WTC11 (cell line): ENCODE data around the gene GID8. TPM values are rescaled to one million over a fixed set of nuclear protein-coding genes. Genes with fewer than 3 reads are reported as not detected.

Experiments used
- ATAC-seq: fragments of 200-7000 bp; cut with Tn5 transposase; 2 replicates; pipeline ENCODE4 v1.10.0; 2021; ENCODE audit warnings: mild to moderate bottlenecking, moderate library complexity
- CTCF ChIA-PET: fragments of 300-600 bp; sonication (Branson Sonifier 250); formaldehyde crosslinking; loops from one replicate; lab custom pipeline; 2021; ENCODE audit warnings: antibody characterized with exemption; lab: Charles Lee
- POLR2A ChIA-PET: fragments of 350-600 bp; sonication (Branson Sonifier 250); formaldehyde crosslinking; loops from one replicate; lab custom pipeline; 2021; ENCODE audit warnings: antibody characterized with exemption; lab: Charles Lee
- DNase-seq: peaks from one replicate; pipeline ENCODE4 v3.0.0; 2021; ENCODE audit warnings: low spot score
- H3K27ac Mint-ChIP-seq: 2 replicates; pipeline ENCODE4 v1.8.0; 2021; ENCODE audit warnings: mixed read lengths
- H3K27me3 Mint-ChIP-seq: 2 replicates; pipeline ENCODE4 v1.8.0; 2021; ENCODE audit warnings: low read depth, mild to moderate bottlenecking, moderate library complexity, mixed read lengths
- H3K36me3 Mint-ChIP-seq: 2 replicates; pipeline ENCODE4 v1.8.0; 2021; ENCODE audit warnings: mixed read lengths
- H3K4me1 Mint-ChIP-seq: 2 replicates; pipeline ENCODE4 v1.8.0; 2022; ENCODE audit warnings: mixed read lengths
- H3K4me3 Mint-ChIP-seq: 2 replicates; pipeline ENCODE4 v1.8.0; 2021; ENCODE audit warnings: mild to moderate bottlenecking, moderate library complexity, mixed read lengths
- H3K9me3 Mint-ChIP-seq: 2 replicates; pipeline ENCODE4 v1.8.0; 2021; ENCODE audit warnings: mixed read lengths
- ATF3 ChIP-seq: sonication (generic); formaldehyde crosslinking; conservative IDR thresholded peaks from 2 replicates; pipeline ENCODE4 v1.8.1; 2022; ENCODE audit warnings: mild to moderate bottlenecking, missing genetic modification reagents
- EMX1 ChIP-seq: fragments of 250-450 bp; sonication (Bioruptor Pico); IDR thresholded peaks from 2 replicates; pipeline ENCODE4 v1.8.0; 2021; ENCODE audit warnings: mild to moderate bottlenecking
- ESRRA ChIP-seq: sonication (generic); formaldehyde crosslinking; IDR thresholded peaks from 2 replicates; pipeline ENCODE4 v1.8.1; 2022; ENCODE audit warnings: mild to moderate bottlenecking, missing genetic modification reagents, borderline replicate concordance
- FOXK1 ChIP-seq: sonication (generic); formaldehyde crosslinking; IDR thresholded peaks from 2 replicates; pipeline ENCODE4 v1.8.0; 2022; ENCODE audit warnings: mild to moderate bottlenecking, moderate library complexity, missing genetic modification reagents
- FOXP1 ChIP-seq: sonication (generic); formaldehyde crosslinking; IDR thresholded peaks from 2 replicates; pipeline ENCODE4 v1.8.0; 2022; ENCODE audit warnings: missing genetic modification reagents, mild to moderate bottlenecking, moderate library complexity, borderline replicate concordance
- HMGA2 ChIP-seq: fragments of 250-450 bp; sonication (Bioruptor Pico); IDR thresholded peaks from 2 replicates; pipeline ENCODE4 v1.4.0; 2021; ENCODE audit warnings: mild to moderate bottlenecking, moderate library complexity
- JAZF1 ChIP-seq: fragments of 250-450 bp; sonication (Bioruptor Pico); IDR thresholded peaks from 2 replicates; pipeline ENCODE4 v1.9.0; 2021; ENCODE audit warnings: moderate library complexity, mild to moderate bottlenecking, inconsistent platforms
- KAT7 ChIP-seq: sonication (generic); formaldehyde crosslinking; IDR thresholded peaks from 2 replicates; pipeline ENCODE4 v1.8.1; 2023; ENCODE audit warnings: missing genetic modification reagents, mild to moderate bottlenecking, borderline replicate concordance
- RORB ChIP-seq: fragments of 250-450 bp; sonication (Bioruptor Pico); IDR thresholded peaks from 2 replicates; pipeline ENCODE4 v1.9.0; 2021; ENCODE audit warnings: mild to moderate bottlenecking
- USF1 ChIP-seq: sonication (generic); formaldehyde crosslinking; IDR thresholded peaks from 2 replicates; pipeline ENCODE4 v1.8.0; 2022; ENCODE audit warnings: mild to moderate bottlenecking, missing genetic modification reagents
- ZNF396 ChIP-seq: fragments of 250-450 bp; sonication (Bioruptor Pico); IDR thresholded peaks from 2 replicates; pipeline ENCODE4 v1.8.0; 2021; ENCODE audit warnings: mild to moderate bottlenecking, moderate library complexity, borderline replicate concordance
- total RNA-seq: library from RNA; stranded (reverse); gene quantifications from 3 replicates; pipeline ENCODE4 v1.2.3, GENCODE V29; 2021
- TF ChIP-seq, protein P1 (sequence below): sonication (generic); formaldehyde crosslinking; IDR thresholded peaks from 2 replicates; pipeline ENCODE4 v1.8.1; 2022; ENCODE audit warnings: low read depth, mild to moderate bottlenecking, moderate library complexity, missing genetic modification reagents, borderline replicate concordance
- TF ChIP-seq, protein P2 (sequence below): sonication (generic); formaldehyde crosslinking; IDR thresholded peaks from 2 replicates; pipeline ENCODE4 v1.8.1; 2023; ENCODE audit warnings: mild to moderate bottlenecking, missing genetic modification reagents, borderline replicate concordance
- TF ChIP-seq, protein P3 (sequence below): sonication (generic); formaldehyde crosslinking; IDR thresholded peaks from 2 replicates; pipeline ENCODE4 v1.8.0; 2022; ENCODE audit warnings: mild to moderate bottlenecking, missing genetic modification reagents
- TF ChIP-seq, protein P4 (sequence below): sonication (generic); formaldehyde crosslinking; IDR thresholded peaks from 2 replicates; pipeline ENCODE4 v1.8.0; 2022; ENCODE audit warnings: mild to moderate bottlenecking, missing genetic modification reagents

The GID8 gene
- total RNA-seq, 1 experiment from 2014 or later = 70.2 TPM

DNA sequence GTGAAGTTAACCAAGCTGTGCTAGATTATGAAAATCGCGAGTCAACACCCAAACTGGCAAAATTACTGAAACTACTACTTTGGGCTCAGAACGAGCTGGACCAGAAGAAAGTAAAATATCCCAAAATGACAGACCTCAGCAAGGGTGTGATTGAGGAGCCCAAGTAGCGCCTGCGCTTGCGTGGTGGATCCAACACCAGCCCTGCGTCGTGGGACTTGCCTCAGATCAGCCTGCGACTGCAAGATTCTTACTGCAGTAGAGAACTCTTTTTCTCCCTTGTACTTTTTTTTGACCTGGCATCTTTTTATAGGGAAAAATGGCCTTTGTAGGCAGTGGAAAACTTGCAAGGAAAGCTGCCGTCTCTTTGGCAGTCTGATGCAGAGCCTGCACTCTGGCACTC is 6.8 kb downstream of the GID8 start (continued):
- TF ChIP-seq, protein P1, sequence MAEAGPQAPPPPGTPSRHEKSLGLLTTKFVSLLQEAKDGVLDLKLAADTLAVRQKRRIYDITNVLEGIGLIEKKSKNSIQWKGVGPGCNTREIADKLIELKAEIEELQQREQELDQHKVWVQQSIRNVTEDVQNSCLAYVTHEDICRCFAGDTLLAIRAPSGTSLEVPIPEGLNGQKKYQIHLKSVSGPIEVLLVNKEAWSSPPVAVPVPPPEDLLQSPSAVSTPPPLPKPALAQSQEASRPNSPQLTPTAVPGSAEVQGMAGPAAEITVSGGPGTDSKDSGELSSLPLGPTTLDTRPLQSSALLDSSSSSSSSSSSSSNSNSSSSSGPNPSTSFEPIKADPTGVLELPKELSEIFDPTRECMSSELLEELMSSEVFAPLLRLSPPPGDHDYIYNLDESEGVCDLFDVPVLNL = no peak
- TF ChIP-seq RORB (CRISPR knock-in tag) (no peak), ZNF396 (CRISPR knock-in tag) (no peak), KAT7 (CRISPR knock-in tag) (no peak), ESRRA (no peak), HMGA2 (CRISPR knock-in tag) (no peak), EMX1 (no peak), USF1 (CRISPR knock-in tag) (no peak)
- TF ChIP-seq, protein P2, sequence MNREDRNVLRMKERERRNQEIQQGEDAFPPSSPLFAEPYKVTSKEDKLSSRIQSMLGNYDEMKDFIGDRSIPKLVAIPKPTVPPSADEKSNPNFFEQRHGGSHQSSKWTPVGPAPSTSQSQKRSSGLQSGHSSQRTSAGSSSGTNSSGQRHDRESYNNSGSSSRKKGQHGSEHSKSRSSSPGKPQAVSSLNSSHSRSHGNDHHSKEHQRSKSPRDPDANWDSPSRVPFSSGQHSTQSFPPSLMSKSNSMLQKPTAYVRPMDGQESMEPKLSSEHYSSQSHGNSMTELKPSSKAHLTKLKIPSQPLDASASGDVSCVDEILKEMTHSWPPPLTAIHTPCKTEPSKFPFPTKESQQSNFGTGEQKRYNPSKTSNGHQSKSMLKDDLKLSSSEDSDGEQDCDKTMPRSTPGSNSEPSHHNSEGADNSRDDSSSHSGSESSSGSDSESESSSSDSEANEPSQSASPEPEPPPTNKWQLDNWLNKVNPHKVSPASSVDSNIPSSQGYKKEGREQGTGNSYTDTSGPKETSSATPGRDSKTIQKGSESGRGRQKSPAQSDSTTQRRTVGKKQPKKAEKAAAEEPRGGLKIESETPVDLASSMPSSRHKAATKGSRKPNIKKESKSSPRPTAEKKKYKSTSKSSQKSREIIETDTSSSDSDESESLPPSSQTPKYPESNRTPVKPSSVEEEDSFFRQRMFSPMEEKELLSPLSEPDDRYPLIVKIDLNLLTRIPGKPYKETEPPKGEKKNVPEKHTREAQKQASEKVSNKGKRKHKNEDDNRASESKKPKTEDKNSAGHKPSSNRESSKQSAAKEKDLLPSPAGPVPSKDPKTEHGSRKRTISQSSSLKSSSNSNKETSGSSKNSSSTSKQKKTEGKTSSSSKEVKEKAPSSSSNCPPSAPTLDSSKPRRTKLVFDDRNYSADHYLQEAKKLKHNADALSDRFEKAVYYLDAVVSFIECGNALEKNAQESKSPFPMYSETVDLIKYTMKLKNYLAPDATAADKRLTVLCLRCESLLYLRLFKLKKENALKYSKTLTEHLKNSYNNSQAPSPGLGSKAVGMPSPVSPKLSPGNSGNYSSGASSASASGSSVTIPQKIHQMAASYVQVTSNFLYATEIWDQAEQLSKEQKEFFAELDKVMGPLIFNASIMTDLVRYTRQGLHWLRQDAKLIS (CRISPR knock-in tag) = no peak
- TF ChIP-seq, protein P3, sequence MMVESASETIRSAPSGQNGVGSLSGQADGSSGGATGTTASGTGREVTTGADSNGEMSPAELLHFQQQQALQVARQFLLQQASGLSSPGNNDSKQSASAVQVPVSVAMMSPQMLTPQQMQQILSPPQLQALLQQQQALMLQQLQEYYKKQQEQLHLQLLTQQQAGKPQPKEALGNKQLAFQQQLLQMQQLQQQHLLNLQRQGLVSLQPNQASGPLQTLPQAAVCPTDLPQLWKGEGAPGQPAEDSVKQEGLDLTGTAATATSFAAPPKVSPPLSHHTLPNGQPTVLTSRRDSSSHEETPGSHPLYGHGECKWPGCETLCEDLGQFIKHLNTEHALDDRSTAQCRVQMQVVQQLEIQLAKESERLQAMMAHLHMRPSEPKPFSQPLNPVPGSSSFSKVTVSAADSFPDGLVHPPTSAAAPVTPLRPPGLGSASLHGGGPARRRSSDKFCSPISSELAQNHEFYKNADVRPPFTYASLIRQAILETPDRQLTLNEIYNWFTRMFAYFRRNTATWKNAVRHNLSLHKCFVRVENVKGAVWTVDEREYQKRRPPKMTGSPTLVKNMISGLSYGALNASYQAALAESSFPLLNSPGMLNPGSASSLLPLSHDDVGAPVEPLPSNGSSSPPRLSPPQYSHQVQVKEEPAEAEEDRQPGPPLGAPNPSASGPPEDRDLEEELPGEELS (CRISPR knock-in tag) = no peak

DNA sequence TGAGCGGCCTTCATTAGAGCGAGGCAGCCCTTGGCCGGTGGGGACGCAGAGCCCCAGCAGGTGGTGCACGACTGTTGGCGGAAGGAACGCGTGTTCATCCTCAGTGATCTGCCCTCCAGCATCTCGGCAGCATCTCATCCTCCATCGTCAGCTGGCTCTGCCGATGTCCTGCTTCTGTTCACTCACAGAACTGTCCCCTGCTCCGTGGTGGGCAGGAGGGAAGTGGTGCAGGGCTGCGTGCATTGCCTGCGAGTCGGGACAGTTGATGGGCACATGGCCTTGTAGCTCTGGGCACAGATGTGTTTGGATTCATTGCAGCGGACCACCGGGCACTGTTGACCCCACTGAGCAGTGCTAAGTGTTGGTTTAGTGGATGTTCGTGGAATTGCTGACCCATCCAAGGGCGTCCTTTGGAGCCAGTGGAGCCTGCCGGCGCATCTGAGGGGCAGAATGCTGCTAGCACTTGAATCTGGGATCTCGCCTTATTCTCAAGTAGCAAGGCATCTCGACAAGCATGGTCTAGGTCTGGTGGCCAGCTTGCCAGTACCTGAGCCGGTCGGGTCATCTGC is 7.9 kb downstream of the GID8 start:
- Mint-ChIP-seq H3K27me3 (no peaks in the 10 kb centered on the region), H3K36me3 (peaks cover 89% of the 10 kb centered on the region)

More for the DNA sequence above, 7.9 kb downstream of the GID8 start:
- no peak for DNase-seq
- CTCF ChIA-PET = no interaction called here
- ATAC-seq = no peak
- H3K27ac Mint-ChIP-seq = no peak overlapping the region; the same call in 1 of the 2 replicates
- TF ChIP-seq FOXP1 (CRISPR knock-in tag) (no peak), JAZF1 (CRISPR knock-in tag) (no peak), ATF3 (CRISPR knock-in tag) (no peak), FOXK1 (CRISPR knock-in tag) (no peak)
- TF ChIP-seq, protein P1 = no peak
- TF ChIP-seq, protein P4, sequence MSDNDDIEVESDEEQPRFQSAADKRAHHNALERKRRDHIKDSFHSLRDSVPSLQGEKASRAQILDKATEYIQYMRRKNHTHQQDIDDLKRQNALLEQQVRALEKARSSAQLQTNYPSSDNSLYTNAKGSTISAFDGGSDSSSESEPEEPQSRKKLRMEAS (CRISPR knock-in tag) = no peak
- TF ChIP-seq, all 79 proteins: peak for 0
- POLR2A ChIA-PET = no interaction called here
- Mint-ChIP-seq H3K9me3 (no peaks in the 10 kb centered on the region), H3K4me3 (no peak overlapping the region), H3K4me1 (no peaks in the 10 kb centered on the region; the same call in 1 of the 2 replicates)
